B cell (primary cell): ENCODE data around the gene ARHGAP9. TPM values are rescaled to one million over a fixed set of nuclear protein-coding genes. Genes with fewer than 3 reads are reported as not detected.
A peak's percentile ranks its signal among the peaks of the same experiment; 100 is the strongest.

Experiments used
- ATAC-seq: fragments of 200-7000 bp; cut with Tn5 transposase; one replicate; pipeline ENCODE4 v1.10.0; 2021; ENCODE audit warnings: low read depth, mild to moderate bottlenecking, moderate number of reproducible peaks, moderate library complexity
- CTCF ChIA-PET: fragments of 350-600 bp; sonication (Branson Sonifier 250); formaldehyde crosslinking; loops from one replicate; lab custom pipeline; 2021; ENCODE audit warnings: antibody characterized with exemption, inconsistent platforms; lab: Charles Lee
- POLR2A ChIA-PET: fragments of 350-600 bp; sonication (Branson Sonifier 250); formaldehyde crosslinking; loops from one replicate; lab custom pipeline; 2021; ENCODE audit warnings: antibody characterized with exemption; lab: Charles Lee
- DNase-seq: peaks from one replicate; pipeline ENCODE4 v3.0.0; 2013
- H2AFZ ChIP-seq: 2 replicates; pipeline ENCODE4 v1.6.1; 2012; ENCODE audit warnings: mild to moderate bottlenecking, low read depth, low read length; ENCODE audit not compliant: insufficient read depth, poor library complexity, severe bottlenecking
- H3K27ac ChIP-seq, 2 donors: 1 replicate in 1 of 2; 2 replicates in 1 of 2; pipeline ENCODE4 v1.5.1; 2012 to 2013; ENCODE audit warnings: low read length in 2 of 2, mild to moderate bottlenecking in 2 of 2, moderate library complexity in 1 of 2
- H3K27me3 ChIP-seq, 4 experiments: fragments of 200-600 bp in 1 of 4; sonication (generic) in 1 of 4; replicated peaks in 1 of 4; 1 replicate in 2 of 4; 2 replicates in 2 of 4; pipeline versions ENCODE4 v1.6.1 to v1.7.0; 2013 to 2016; ENCODE audit warnings: low read length in 3 of 4, mild to moderate bottlenecking in 2 of 4, mixed read lengths in 1 of 4, moderate library complexity in 1 of 4; ENCODE audit not compliant: insufficient read depth in 4 of 4, control insufficient read depth in 3 of 4; ENCODE audit errors: control extremely low read depth in 1 of 4
- H3K36me3 ChIP-seq, 2 experiments: replicated peaks in 1 of 2; 1 replicate in 1 of 2; 2 replicates in 1 of 2; pipeline versions ENCODE4 v1.6.1 to v1.7.1; 2013; ENCODE audit warnings: low read length in 1 of 2; ENCODE audit not compliant: insufficient read depth in 2 of 2, control insufficient read depth in 1 of 2; ENCODE audit errors: control extremely low read depth in 1 of 2, extremely low read depth in 1 of 2
- H3K4me1 ChIP-seq, 2 donors: fragments of 200-600 bp in 1 of 2; sonication (generic) in 1 of 2; 1 replicate in 1 of 2; 2 replicates in 1 of 2; pipeline versions ENCODE4 v1.5.1 to v1.6.1; 2013 to 2017; ENCODE audit warnings: low read length in 2 of 2; ENCODE audit not compliant: control insufficient read depth in 2 of 2, insufficient read depth in 2 of 2
- H3K4me2 ChIP-seq: replicated peaks from 2 replicates; pipeline ENCODE3; 2012; ENCODE audit warnings: mild to moderate bottlenecking, low read depth, low read length; ENCODE audit not compliant: poor library complexity, severe bottlenecking
- H3K4me3 ChIP-seq, 5 experiments: fragments of 200-600 bp in 1 of 5; sonication (generic) in 1 of 5; 1 replicate in 3 of 5; 2 replicates in 2 of 5; pipeline versions ENCODE4 v1.5.1 to v1.7.0; 2011 to 2016; ENCODE audit warnings: low read length in 4 of 5, mild to moderate bottlenecking in 4 of 5, low read depth in 2 of 5, control low read depth in 1 of 5, moderate library complexity in 1 of 5; ENCODE audit not compliant: insufficient read depth in 1 of 5; ENCODE audit errors: control extremely low read depth in 1 of 5, extremely low read depth in 1 of 5
- H3K79me2 ChIP-seq: fragments of 200-600 bp; sonication (generic); one replicate; pipeline ENCODE4 v1.6.0; 2016; ENCODE audit warnings: low read length; ENCODE audit not compliant: control insufficient read depth, insufficient read depth
- H3K9ac ChIP-seq: fragments of 200-600 bp; sonication (generic); 2 replicates; pipeline ENCODE4 v1.6.1; 2017; ENCODE audit warnings: mild to moderate bottlenecking, low read length, moderate library complexity
- H3K9me3 ChIP-seq, 3 donors: one replicate each; pipeline versions ENCODE4 v1.6.1 to v1.7.1; 2013; ENCODE audit warnings: low read length in 2 of 3; ENCODE audit not compliant: control insufficient read depth in 2 of 3, insufficient read depth in 1 of 3; ENCODE audit errors: control extremely low read depth in 1 of 3
- H4K20me1 ChIP-seq: 2 replicates; pipeline ENCODE4 v1.6.0; 2012; ENCODE audit warnings: mild to moderate bottlenecking, low read length; ENCODE audit not compliant: insufficient read depth, control insufficient read depth, poor library complexity, severe bottlenecking
- H3K27ac Mint-ChIP-seq: one replicate; pipeline ENCODE4 v1.8.0; 2021; ENCODE audit warnings: mixed read lengths
- H3K27me3 Mint-ChIP-seq: one replicate; pipeline ENCODE4 v1.8.0; 2021; ENCODE audit warnings: mixed read lengths
- H3K4me1 Mint-ChIP-seq: one replicate; pipeline ENCODE4 v1.8.0; 2021; ENCODE audit warnings: mixed read lengths
- H3K4me3 Mint-ChIP-seq: one replicate; pipeline ENCODE4 v1.8.0; 2021; ENCODE audit warnings: mixed read lengths
- H3K9me3 Mint-ChIP-seq: one replicate; pipeline ENCODE4 v1.8.0; 2022; ENCODE audit warnings: mixed read lengths; ENCODE audit not compliant: insufficient read depth
- EZH2 ChIP-seq: IDR thresholded peaks from 2 replicates; pipeline ENCODE4 v1.6.1; 2012; ENCODE audit warnings: borderline replicate concordance, low read depth, mild to moderate bottlenecking, moderate library complexity, low read length; ENCODE audit not compliant: insufficient read depth, poor library complexity, severe bottlenecking
- WGBS: methylation state at CpG from one replicate; pipeline ENCODE4 v1.1.5; 2013; ENCODE audit warnings: missing lambda C conversion rate; ENCODE audit not compliant: insufficient coverage; 5-methylcytosine and 5-hydroxymethylcytosine counted together
- intact Hi-C: fragments of 100-400 bp; cut with micrococcal nuclease; formaldehyde crosslinking; loops from one replicate; pipeline ENCODE4 v1.10.0; 2022
- polyA plus RNA-seq: library from polyadenylated mRNA; depleted of rRNA; stranded (reverse); fragments of >200 nt; gene quantifications from 2 replicates; pipeline ENCODE4 v1.2.3, GENCODE V29; 2012
- total RNA-seq, 2 donors: library from RNA; stranded (reverse); fragments of 120-200 nt in 1 of 2; gene quantifications; 1 replicate in 1 of 2; 2 replicates in 1 of 2; pipeline versions ENCODE4 v1.2.3 to v1.2.4, GENCODE V29; 2013 to 2022
- TF ChIP-seq, protein P1 (sequence below): fragments of 200-600 bp; IDR thresholded peaks from one replicate; pipeline ENCODE4 v1.8.0; 2022; ENCODE audit warnings: antibody characterized with exemption, mild to moderate bottlenecking

Gene ARHGAP9
- total and polyA plus RNA-seq, 2 donors (not counting 1 experiment from before 2014, with no cell fraction given), result 161 to 390 TPM

GRCh38 chr12:57430931-57431566 lies 48.6 kb downstream of the ARHGAP9 start, which contains the start of gene R3HDM2:
R3HDM2 (minus strand) TSS chr12:57431043; CDS start chr12:57310428, 120,615 bp downstream.
- H3K4me1 ChIP-seq, result peaks cover 13 to 19% of the 10 kb centered on the region in 2 donors
- no peaks in the 10 kb centered on the region for H3K27me3 ChIP-seq
- no peaks in the 10 kb centered on the region for H3K9me3 ChIP-seq
- H4K20me1 ChIP-seq, result no peaks in the 10 kb centered on the region
- no peak for TF ChIP-seq EZH2
- TF ChIP-seq, protein P1, sequence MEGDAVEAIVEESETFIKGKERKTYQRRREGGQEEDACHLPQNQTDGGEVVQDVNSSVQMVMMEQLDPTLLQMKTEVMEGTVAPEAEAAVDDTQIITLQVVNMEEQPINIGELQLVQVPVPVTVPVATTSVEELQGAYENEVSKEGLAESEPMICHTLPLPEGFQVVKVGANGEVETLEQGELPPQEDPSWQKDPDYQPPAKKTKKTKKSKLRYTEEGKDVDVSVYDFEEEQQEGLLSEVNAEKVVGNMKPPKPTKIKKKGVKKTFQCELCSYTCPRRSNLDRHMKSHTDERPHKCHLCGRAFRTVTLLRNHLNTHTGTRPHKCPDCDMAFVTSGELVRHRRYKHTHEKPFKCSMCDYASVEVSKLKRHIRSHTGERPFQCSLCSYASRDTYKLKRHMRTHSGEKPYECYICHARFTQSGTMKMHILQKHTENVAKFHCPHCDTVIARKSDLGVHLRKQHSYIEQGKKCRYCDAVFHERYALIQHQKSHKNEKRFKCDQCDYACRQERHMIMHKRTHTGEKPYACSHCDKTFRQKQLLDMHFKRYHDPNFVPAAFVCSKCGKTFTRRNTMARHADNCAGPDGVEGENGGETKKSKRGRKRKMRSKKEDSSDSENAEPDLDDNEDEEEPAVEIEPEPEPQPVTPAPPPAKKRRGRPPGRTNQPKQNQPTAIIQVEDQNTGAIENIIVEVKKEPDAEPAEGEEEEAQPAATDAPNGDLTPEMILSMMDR, result no peak
- Mint-ChIP-seq H3K27ac (peak within 1 kb of the TSS; percentile 99), H3K9me3 (no peaks in the 10 kb centered on the region), H3K4me1 (peaks cover 41% of the 10 kb centered on the region), H3K27me3 (no peaks in the 10 kb centered on the region), H3K4me3 (peak within 1 kb of the TSS; percentile 99)
- H3K79me2 ChIP-seq, result peaks cover 26% of the 10 kb centered on the region
- peak within 1 kb of the TSS; percentile 60 to 94 (median 64) for H3K4me3 ChIP-seq
- DNase-seq (peak; percentile 97), ATAC-seq (peak; percentile 91)
- H3K27ac ChIP-seq, result peak within 1 kb of the TSS; percentile 96
- POLR2A ChIA-PET, result no interaction called here
- no peaks in the 10 kb centered on the region for H3K36me3 ChIP-seq
- H3K4me2 ChIP-seq, result peak within 1 kb of the TSS; percentile 81
- 0% methylated on average over 31 of the region's 41 CpGs for WGBS
- peak within 1 kb of the TSS; percentile 76 for H3K9ac ChIP-seq
- CTCF ChIA-PET, result interaction anchor here (1.2 to 3.1 kb wide), 3 partner anchors 23 to 31 kb away, joined by 3 to 28 read pairs (median 15); partner anchors contain the start of genes GLI1 and INHBE
- peak within 1 kb of the TSS; percentile 84 for H2AFZ ChIP-seq
- intact Hi-C loops, result loop anchor here (1.0 to 2.0 kb wide), 3 partner anchors 28 to 89 kb away; partner anchors contain the start of genes DDIT3 and GLI1
